NCI-H1694 (cell line): Measurements from ENCODE around the gene KANK3.
"Not testable (repeated sequence)": the region's sequence is repeated elsewhere in the genome, so short reads cannot be mapped to it uniquely, and the experiment has no call there.

Source experiments
- DNase-seq: peaks from one replicate; lab custom pipeline; 2025; lab: John Stamatoyannopoulos, UW

The KANK3 gene

DNA sequence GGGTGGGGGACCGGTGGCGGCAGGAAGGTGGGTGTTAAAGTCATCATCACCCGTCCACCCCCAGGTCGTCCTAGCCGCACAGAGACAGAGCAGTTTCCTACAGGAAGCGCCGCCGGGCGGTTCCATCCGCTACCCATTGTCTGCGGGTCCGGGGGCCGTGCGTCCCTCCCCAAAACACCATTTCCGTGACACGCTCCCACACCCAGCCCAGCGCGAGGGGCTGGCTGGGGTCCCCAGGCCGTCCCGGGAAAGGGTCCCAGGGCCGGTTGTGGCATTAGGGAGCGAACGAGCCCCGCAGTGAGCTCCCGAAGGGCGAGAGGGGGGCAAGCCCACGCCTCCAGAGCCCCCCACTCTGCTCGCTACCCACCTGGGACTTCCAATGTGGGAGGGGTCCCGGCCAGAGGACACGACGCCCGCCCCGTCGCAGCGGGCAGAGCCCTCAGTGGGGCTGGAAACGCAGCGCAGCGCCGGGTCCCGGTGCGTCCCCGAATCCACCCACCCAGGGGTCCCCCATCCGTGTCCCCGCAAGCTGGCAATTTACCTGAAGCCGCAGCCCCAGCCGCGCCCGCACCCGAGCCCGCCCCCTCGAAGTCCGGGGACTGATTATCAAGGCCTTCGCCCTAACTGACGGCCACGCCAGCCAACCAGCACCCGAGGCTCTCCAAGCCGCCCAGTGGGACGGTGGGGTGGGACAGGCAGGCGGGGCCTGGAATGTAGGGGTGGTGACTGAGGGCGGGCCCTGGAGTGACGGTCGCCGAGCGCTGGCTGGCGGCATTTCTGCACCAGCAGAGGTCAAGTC lies at the start of gene KANK3:
Gene KANK3 (minus strand): TSS at position 579 of the 799 bp plus-strand sequence. CDS start 5,434 bp downstream, outside the sequence.
- DNase-seq: peak; percentile 68

DNA sequence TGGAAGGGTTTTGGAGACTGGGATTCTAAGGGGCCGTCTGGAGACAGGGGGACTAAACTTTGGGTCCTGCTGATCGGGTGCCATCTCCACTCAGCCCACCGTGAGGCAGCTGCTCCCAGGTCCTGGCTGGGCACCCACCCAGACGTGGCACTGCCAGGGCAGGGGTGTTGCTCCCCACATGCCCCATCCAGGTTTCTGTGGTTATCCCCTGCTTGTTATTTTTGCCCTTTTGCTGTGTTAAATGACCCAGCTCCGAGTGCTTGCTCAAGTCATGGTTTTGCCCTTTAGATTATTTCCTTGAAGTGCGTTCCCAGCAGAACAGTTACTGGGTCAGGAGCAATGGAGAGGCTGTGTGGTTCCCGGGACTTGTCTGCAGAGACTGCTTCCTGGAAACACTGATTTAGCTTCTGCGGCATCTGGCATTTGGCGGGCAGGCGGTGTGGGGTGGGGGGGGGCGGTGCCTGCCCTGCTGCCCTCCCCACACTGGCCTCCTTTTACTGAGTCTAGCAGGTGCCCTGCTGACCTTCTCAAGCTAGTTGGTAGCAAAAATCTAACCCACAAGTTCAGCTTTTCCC lies 49.0 kb upstream of the KANK3 start:
- DNase-seq: no peak

DNA sequence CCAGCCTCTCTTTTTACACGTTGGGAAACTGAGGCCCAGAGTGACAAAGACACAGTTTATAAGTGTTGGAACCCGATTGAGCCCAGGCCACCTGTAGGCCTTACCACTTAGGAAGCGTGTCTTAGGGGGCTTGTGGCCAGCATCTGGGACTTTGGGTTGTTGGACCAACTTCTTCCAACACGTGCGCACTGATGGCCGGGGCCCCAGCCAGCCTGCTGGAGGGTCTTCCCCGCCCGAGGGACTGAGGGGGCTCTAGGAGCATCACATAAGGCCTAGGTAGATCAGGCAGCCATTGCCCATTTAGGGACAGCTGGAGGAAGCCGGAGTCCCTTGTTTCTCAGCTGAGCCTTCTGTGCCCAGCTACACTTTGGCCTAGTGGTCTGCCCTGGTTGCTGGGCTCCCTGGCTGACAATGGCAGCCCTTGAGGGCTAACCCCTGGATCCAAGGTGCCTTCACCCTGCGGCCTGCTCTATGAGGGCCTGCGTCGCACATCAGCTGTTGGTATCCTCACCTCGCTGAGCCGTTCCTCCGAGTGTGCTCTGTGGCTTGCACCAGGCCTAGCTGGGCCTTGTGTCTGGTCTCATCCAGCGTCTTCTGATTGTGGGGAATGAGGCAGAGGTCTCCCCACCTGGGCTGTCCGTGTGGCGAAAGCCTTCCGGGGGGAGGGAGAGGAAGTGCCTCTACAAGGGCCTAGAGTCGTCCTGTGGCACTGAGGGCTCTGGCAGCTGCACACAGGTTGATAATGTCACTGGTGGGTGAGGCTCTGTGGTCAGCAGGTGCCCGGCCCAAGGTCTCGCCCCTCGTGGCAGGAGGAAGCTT lies 48.3 kb upstream of the KANK3 start:
- no peak for DNase-seq

DNA sequence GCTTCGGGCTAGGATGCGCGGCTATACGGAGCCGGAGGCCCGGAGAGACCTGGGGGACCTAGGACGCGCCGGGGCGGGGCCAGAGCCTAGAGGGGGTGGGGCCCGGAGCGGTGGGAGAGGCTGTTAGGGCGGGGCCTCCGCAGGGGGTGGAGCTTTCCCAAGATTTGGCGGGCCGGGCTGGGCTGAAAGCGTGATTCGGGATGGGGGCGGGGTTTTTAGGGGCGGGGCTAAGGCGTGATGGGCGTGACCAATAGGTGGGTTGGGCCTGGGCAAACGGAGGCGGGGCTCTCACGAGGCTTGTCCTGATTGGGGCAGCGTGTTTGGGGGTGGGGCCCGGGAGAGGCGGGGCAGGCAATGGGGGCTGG lies 47.5 kb upstream of the KANK3 start:
- DNase-seq: peak; percentile 71

DNA sequence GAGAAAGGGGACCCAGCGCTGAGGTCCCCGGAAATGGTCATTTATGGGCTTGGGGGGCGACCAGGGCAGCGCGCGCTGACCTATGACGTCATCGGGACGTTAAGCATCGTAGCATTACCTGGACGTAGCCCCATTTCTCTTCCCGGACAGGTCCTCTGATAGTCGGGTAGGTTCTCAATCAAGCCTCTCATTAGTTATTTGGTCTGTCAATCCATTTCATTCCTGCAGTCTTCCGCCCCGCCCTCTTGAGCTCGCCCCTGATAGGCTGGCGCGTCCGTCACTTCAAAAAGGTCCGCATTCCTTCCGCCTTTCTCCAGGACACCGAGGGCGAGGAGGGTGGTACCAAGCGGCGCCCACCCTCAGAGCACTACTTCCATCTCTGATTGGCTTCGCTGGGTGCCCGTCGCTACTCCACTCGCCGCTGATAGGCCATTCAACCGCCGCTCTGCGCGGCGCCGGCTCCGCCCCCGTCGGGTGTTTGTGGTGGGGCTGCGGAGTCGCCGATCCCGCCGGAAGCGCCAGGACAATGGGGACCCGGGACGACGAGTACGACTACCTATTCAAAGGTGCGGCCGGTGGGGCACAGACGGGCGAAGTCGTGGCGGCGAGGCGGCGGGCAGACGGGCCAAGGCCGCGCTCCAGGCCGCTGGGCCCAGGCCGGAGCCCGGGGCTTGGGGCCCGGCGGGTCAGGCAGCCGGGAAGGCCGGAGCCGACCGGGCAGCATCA lies 47.0 kb upstream of the KANK3 start, which contains the start of gene RAB11B:
Gene RAB11B (plus strand): TSS at position 470 of the 726 bp plus-strand sequence. CDS start 57 bp downstream, at position 527.
- peak; percentile 99 for DNase-seq

DNA sequence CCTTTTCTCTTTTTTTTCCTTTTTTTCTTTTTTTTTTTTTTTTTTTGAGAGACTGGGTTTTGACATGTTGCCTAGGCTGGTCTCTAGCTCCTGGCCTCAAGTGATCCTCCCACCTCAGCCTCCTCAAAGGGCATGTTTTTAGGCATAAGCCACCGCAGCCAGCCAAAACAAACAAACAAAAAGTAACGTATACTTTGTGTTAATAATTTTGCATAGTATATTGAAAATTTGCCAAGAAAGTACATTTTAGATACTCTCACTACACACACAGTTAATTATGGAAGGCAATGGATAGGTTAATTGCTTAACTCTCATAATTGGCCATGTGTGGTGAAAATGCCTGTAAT lies 45.5 kb upstream of the KANK3 start:
- DNase-seq: no peak

DNA sequence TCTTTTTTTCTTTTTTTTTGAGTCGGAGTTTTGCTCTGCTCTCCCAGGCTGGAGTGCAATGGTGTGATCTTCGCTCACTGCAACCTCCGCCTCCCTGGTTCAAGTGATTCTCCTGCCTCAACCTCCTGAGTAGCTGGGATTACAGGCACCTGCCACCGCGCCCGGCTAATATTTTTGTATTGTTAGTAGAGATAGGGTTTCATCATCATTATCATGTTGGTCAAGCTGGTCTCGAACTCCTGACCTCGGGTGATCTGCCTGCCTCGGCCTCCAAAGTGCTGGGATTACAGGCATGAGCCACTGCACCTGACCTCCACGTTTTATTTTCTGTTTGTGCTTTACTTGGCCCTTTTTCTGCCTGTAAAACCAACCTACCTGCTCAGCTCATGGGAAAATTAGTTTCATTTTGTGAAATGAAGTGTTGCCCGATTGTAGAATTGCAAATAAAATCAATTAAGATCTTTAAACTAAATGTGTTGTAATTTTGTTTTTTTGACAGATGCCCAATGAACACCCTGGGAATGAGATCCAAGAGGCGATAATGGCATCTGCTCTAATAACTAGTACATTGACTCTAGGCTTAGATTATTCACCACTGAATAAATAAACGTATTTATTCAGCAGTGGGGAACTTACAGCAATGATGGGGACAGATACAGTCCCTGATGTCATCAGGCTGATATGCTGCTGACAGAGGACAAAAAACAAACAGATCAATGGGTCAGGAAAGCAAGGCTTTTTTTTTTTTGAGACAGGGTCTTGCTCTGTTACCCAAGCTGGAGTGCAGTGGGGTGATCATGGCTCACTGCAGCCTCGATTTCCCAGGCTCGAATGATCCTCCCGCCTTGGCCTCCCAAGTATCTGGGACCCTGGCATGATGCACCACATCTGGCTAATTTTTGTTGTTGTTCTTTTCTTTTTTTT lies 44.9 kb upstream of the KANK3 start:
- DNase-seq: no peak

- no peak for DNase-seq
These were observed 43.9 kb upstream of the KANK3 start for GRCh38 chr19:8386990-8387389.

- DNase-seq: not testable (repeated sequence)
These were observed 43.4 kb upstream of the KANK3 start for GRCh38 chr19:8386419-8386818.

- not testable (repeated sequence) for DNase-seq
These were observed 42.5 kb upstream of the KANK3 start for GRCh38 chr19:8385566-8385965.

DNA sequence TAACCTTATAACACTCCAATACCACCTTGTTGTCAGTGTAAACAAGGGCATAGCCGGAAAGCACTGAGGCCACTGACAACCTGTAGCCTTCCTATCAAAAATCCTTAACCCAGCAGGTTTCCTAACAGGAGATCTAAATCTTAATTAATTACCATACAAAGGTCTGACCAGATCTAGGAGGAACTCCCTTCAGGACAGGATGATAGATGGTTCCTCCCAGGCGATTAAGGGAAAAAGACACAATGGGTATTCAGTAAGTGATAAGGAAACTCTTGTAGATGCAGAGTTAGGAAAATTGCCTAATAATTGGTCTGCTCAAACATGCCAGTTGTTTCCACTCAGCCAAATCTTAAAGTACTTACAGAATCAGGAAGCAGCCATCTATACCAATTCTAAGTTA lies 42.0 kb upstream of the KANK3 start:
- DNase-seq: not testable (repeated sequence)

DNA sequence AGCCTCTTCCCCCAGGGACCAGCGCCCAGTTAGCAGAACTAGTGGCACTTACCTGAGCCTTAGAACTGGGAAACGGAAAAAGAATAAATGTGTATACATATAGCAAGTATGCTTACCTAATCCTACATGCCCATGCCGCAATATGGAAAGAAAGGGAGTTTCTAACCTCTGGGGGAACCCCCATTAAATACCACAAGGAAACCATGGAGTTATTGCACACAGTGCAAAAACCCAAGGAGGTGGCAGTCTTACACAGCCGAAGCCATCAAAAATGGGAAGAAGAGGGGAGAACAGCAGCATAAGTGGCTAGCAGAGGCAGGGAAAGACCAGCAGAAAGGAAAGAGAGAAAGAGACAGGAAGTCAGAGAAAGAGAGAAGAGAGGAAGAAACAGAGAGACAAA lies 41.5 kb upstream of the KANK3 start:
- DNase-seq: not testable (repeated sequence)

- not testable (repeated sequence) for DNase-seq
These were observed 36.3 kb upstream of the KANK3 start for GRCh38 chr19:8379156-8379891.

GRCh38 chr19:8377598-8377997 lies 34.5 kb upstream of the KANK3 start:
- no peak for DNase-seq

GRCh38 chr19:8376373-8376974 lies 33.4 kb upstream of the KANK3 start:
- not testable (repeated sequence) for DNase-seq

DNA sequence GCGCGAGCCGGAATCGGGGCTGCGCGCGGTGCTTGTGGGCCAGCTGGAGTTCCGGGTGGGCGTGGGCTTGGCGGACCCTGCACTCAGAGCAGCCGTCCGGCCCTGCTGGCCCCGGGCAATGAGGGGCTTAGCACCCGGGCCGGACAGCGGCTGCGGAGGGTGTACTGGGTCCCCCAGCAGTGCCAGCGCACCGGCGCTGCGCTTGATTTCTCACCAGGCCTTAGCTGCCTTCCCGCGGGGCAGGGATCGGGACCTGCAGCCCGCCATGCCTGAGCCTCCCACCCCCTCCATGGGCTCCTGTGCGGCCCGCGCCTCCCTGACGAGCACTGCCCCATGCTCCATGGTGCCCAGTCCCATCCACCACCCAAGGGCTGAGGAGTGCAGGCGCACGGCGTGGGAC lies 32.7 kb upstream of the KANK3 start:
- DNase-seq: not testable (repeated sequence)

DNA sequence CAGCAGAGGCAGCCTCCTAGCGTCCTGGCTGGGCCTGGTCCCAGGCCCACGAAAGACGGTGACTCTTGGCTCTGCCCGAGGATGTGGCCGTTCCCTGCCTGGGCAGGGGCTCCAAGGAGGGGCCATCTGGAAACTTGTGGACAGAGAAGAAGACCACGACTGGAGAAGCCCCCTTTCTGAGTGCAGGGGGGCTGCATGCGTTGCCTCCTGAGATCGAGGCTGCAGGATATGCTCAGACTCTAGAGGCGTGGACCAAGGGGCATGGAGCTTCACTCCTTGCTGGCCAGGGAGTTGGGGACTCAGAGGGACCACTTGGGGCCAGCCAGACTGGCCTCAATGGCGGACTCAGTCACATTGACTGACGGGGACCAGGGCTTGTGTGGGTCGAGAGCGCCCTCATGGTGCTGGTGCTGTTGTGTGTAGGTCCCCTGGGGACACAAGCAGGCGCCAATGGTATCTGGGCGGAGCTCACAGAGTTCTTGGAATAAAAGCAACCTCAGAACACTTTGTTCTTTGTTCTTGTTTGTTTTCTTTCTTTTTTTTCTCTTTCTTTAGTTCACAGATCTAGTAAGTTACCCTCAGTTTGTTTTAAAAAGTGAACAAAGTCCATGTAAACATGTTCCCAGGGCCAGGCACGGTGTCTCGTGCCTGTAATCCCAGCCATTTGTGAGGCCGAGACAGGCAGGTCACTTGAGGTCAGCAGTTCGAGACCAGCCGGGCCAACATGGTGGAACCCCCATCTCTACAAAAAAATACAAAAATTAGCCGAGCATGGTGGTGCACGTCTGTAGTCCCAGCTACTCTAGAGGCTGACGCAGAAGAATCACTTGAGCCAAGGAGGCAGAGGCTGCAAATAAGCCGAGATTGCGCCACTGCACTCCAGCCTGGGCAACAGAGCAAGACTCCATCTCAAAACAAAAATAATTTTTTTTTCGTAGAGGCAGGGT lies 31.1 kb upstream of the KANK3 start:
- no peak for DNase-seq

GRCh38 chr19:8371011-8371804 lies 28.1 kb upstream of the KANK3 start:
- no peak for DNase-seq
